ENCODE measurements around the gene CES3. TPM values are rescaled to one million over a fixed set of nuclear protein-coding genes. Genes with fewer than 3 reads are reported as not detected.
A peak's percentile ranks its signal among the peaks of the same experiment; 100 is the strongest.

CES3 gene, protein sequence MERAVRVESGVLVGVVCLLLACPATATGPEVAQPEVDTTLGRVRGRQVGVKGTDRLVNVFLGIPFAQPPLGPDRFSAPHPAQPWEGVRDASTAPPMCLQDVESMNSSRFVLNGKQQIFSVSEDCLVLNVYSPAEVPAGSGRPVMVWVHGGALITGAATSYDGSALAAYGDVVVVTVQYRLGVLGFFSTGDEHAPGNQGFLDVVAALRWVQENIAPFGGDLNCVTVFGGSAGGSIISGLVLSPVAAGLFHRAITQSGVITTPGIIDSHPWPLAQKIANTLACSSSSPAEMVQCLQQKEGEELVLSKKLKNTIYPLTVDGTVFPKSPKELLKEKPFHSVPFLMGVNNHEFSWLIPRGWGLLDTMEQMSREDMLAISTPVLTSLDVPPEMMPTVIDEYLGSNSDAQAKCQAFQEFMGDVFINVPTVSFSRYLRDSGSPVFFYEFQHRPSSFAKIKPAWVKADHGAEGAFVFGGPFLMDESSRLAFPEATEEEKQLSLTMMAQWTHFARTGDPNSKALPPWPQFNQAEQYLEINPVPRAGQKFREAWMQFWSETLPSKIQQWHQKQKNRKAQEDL
- polyA plus RNA-seq (2014; cell fraction: cytosol; rRNA removed), result 2.1 and 2.2 TPM in 2 replicates
- 9.9 and 12.0 TPM in 2 replicates for polyA plus RNA-seq (2014; cell fraction: nucleus; rRNA removed)

DNA sequence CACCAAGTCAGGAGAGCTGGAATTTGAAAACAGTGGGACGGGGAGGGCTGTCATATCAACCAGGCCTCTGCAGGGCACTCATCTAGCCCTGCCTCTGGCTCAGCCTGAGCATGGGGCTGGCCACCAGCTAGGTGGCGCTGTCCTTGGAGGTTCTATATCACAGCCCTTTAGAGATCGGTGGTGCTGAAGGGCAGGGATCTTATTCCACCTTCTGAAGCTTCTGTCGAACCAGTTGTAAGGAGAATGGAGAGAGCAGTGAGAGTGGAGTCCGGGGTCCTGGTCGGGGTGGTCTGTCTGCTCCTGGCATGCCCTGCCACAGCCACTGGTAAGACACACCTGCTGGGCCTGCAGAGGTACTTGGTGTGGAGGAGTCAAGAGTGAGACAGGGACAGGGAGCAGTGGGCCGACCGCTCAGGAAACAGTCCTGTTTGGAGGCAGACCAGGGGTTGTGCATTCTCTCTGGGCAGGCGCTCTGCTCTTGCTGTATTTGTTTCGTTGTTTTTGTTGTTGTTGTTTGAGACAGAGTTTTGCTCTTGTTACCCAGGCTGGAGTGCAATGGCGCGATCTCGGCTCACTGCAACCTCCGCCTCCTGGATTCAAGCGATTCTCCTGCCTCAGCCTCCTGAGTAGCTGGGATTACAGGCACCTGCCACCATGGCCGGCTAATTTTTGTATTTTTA lies at the start of gene CES3:
Gene CES3, plus strand, starts transcription at position 202 of the 680 bp plus-strand sequence. Its CDS starts 42 bp downstream, at position 244.
- DNase-seq (ENCODE audit: low spot score), result peak; percentile 86

DNA sequence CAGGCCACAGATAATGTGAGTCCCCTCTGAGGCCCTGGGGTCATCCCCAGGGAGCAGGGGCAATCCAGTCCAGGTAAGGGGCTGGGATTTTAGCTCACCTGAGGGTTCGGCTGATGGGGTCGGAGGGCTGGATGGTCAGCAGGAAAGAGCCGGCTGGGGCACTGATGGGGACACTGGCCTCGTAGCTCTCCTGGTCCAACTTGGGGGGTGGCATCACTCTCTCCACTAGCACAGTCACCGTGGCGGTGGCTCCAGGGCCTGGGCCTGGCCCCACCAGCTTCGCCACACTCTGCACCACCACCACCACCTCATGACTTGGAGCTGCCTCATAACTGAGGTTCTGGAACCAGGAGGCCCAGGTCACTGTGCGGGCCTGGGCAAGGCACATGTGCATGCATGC lies 49.3 kb upstream of the CES3 start:
- DNase-seq (ENCODE audit: low spot score), result no peak

DNA sequence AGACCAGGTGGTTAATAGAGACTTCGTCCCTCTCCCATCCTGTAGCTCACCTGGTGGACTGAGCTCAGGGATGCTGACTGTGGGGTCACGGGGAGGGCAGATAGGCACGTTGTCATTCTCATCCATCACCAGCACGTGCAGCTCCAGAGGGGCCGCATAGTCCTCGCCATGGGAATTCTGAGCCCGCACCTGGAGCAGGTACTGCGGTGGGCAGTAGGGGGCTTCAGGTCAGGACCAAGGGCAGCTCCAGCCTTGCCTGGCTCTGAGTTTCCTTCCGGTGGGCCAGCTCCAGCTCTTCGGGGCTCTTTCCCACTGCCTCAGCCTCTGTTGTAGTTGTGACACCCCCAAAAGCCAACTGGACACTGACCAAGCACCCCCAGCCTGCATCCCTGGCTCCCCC lies 48.0 kb upstream of the CES3 start:
- no peak for DNase-seq (ENCODE audit: low spot score)

DNA sequence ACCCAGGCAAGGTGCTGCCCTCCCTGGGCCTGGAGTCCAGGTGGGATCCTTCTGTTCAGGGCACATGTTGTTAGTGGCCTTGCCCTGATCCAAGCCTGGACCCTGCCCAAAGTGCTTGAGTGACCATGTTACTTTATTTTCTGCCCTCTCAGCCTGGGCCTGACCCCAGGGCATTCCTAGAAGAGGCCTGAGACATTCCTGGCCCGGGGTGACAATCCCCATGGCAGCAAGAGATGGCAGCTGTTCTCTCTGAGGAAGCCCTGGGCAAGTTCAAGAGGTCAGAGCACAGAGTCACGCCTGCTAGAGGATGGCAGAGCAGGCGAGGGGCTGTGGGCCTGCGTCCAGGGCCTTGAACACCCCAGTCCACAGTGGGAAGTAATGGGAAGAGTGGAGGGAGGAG lies 47.4 kb upstream of the CES3 start:
- DNase-seq (ENCODE audit: low spot score), result no peak

DNA sequence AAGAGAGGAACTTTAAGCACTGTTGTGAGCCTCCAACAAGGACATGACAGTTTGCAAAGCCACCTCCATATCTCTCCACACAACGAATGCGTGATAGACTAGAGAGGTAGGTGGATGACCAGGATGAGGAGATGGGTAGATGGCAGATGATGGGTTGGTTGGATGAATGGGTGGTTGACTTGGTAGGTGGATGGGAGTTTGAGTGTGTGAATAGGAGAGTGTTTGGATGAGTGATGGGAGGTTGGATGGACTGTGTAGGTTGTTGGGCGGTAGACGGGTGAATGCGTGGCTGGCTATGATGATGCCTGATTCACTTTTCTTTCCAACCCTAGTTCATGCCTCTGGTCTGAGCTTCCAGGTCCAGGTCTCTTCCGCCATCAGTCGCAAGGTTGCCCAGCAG lies 46.5 kb upstream of the CES3 start:
- no peak for DNase-seq (ENCODE audit: low spot score)

DNA sequence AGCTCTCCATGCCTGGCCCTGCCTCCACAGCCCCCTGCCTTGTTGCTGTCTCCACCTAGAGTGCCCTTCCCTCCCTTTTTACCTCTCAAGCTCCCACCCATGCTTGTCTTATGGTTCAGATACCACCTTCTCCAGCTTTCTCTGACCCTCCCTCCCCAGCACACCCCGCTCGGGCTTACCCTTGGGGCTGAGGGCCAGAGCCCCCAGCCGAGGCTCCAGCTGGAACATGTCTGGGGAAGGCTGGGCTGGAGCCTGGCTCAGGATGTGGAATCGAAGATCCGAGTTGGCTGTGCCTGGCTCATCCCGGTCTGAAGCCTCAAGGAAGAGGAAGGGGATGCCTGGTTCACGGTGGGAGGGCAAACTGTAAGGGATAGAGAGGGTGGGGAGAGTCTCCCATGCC lies 46.0 kb upstream of the CES3 start:
- no peak for DNase-seq (ENCODE audit: low spot score)

DNA sequence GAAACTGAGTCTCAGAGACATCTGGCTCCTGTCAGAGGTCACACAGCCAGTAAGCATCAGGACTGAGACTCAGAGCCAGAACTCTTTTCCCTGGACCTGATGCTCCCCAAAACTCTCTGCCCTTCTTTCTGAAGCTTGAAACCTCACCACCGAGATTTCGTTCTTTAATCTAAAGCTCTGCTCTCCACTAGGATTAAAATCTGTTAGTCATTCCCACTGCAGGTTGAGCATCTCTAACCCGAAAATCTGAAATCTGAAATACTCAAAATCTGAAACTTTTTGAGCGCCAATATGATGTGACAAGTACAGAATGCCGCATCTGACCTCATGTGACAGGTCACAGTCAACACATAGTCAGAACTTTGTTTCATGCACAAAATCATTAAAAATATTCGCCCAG lies 44.5 kb upstream of the CES3 start:
- no peak for DNase-seq (ENCODE audit: low spot score)

DNA sequence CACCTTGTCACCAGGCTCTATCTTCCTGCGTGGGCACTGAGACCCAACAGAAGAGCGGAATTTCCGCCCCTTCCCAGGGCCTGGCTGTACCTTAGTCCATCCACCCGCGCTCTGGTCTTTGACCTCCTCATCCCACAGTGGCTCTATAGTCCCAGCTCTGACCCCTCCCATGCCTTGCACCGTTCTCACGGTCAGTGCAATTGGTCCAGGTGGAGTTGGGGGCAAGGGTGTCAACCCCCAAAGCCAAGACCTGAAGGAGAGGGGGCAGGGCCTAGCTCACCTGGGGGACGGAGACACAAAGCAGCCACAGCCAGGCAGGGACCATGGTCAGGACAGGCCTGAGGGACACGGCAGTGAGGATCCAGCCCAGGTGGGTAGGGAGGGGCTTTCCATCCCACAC lies 43.3 kb upstream of the CES3 start:
- DNase-seq (ENCODE audit: low spot score), result no peak

DNA sequence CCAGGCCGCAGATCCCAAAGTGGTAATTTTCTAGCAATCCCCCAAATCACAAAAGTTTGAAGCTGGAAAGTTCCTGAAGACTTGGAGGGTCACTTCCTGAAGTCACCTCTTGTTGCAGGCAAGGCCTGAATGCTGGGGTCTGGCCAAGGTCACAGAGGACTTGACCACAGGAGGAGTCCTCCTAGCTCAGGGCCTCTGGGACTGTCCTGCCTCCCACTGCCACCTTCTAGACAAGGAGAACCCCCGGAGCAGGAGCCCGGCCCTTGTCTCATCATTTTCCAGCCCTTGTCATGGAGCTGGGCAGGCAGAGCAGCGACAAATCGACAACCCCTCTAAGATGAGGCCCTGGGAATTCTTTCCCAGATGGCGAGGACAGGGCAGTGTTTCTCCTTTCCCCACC lies 42.7 kb upstream of the CES3 start:
- DNase-seq (ENCODE audit: low spot score), result no peak

DNA sequence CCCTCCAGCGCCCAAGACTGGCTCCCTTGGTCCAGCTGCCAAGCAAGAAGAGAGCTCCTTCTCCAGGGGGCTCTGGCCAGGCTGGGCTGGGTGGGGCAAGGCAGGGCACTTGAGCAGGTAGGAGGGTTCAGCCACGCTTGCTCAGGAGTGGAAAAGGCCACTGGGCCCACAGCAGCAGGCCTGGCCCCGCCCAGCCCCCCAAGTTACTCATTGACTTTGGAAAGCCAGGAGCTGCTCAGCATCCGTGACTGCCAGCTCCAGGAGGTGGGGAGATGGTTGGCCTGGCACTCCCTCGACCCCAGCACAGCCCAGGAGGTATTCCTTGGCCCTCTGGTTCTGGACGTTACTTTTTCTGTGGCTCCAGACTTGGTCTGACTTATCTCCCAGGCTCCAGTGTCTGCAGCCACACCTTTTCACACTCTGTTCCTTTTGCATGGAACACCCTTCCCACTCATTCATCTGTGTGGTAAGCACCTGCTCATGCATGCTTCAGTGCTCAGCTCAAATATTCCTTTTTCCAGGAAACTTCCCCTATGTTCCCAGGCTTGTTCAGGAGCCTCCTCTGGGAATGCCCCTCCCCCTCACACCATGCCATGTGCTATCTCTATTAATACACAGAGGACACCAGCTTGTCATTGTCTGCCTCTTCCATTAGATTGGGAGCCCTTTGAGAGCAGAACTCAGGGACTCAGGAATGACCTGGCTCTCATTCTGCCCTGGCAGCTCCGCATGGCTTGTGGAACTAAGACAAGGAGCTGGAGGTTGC lies 42.1 kb upstream of the CES3 start, which contains the start of gene CDH16:
Gene CDH16, minus strand, starts transcription at position 83 of the 766 bp plus-strand sequence. CDS start 820 bp downstream, outside the sequence.
- DNase-seq (ENCODE audit: low spot score), result no peak

DNA sequence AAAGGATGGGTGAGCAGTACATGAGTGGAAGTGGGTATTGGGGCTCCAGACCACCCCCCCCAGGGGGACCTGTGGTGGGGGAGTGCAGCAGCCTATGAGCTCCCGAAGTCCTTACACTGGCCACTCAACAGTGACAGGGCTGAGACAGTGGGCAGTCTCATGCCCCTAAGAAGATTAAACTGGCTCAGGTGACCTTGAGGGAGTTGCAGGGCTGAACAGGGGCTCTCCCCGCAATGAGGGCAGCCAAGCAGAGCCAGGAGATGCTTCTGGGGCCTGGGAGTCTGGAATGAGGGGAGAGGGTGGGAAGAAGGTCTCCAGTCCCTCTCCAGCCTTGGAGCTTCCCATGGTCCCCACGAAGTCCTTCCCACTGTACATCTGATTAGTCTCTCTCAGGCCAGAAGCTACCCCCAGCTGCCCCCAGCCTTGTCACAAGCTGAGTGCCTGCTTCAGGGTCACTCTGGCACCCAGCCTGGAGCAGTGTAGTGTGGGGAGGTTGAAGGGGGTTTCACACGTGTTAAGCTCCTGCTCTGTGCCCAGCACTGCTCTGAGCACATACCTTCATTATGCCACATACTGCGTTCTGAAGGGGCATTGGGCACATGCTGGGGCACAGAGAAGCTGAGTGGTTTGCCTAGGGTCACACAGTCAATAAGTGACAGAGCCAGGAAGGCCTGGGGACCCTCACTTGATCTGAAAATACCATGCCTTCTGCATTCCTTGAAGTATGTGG lies 41.3 kb upstream of the CES3 start:
- DNase-seq (ENCODE audit: low spot score), result no peak

DNA sequence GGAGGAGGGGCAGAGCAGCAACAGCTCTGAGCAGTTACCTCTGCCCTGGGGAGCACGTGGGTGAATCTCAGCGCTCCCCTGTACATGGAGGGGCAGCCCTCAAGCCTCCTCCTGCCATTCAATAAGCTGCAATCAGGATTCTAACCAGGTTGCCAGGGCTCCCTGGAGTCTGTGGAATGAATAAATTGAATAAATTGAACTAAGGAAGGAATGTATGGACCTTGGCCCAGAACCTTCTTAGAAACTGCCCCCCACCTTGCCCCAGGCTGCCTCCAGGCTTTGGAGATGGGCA lies 40.8 kb upstream of the CES3 start:
- DNase-seq (ENCODE audit: low spot score), result no peak

DNA sequence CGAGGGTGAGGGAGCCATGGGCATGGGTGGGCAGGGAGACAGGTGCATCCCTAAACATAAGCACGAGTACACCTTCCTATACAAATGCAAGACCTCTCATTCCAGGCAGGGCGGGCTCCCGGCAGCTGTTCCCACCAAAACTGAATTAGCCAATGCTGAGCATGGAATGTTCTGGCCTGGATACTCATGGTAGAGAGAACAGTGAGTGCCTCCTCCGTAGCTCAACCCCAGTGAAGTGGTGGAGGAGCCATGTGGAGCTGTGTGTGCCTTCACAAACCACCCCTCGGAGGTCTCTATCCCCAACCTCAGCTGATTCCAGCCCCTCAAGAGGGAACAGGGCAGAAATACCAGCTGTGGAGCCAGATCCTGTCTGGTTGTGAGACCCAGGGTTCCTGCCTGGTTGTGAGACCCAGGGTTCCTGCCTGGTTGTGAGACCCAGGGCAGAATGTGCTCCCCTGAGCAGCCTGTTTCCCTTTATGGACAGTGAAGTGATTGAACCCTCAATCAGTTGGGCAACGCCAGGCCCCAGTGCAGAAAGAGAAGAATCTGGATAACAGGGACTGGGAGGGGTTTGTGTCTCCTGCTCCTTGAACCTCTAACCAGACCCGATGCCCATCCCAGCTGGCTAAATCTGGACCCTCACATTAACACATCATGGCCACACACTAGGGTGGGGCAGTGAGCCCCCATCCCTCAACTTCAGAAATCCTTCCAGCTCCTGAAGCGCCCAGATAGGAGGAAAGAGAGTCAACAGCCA lies 40.0 kb upstream of the CES3 start:
- DNase-seq (ENCODE audit: low spot score), result no peak

DNA sequence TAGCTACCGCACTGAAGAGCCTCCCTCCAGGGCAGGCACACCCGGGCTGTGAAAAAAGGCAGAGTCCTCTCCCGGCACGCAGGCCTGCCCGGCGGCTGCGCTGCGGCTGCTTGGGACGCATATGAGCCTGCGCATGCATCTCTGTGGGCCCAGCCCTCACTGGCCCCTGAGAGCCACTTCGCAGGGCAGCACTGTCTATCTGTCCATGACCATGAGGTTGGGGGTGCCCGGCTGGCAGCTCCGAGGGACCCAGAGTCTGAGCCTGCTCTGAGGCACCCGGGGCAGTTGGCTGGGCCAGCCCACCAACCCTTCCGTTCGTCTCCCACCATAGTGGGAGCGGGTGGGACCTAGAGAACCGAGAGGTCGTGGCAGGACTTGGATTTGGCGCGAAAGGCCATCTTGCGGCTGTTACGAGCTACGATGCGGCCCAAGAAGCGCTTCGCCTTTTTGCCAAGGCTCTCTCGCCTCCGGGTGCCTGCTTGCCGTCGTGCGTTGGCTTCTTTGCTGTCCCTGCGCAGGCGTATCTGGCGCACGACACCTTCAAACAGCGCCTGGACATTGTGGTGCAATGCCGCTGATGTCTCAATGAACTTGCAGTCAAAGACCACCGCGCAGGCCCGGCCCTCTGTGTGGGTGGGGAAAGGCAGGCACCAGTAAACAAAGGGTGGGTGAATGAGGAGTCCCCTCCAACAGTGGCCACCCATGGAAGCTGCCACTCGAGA lies 39.2 kb upstream of the CES3 start:
- DNase-seq (ENCODE audit: low spot score), result no peak

DNA sequence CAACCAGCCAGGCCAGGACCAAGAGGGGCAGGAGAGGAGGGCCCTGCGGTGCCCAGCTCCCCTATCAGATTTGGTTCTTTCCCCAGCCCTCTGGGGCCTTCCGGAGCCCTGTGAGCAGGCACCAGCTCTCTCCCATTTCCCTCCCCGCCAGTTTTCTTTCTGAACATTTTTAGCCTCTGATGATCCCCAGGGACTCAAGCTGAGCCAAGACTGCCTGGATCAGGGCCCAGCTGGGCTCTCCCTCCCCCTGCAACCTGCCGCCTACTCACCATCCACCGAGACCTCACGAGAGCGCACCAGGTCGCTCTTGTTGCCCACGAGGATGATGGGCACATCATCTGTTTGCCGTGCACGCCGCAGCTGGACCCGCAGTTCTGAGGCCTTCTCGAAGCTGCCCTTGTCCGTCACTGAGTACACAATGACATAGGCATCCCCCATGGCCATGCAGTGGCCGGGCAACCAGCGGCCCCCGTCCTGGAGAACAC lies 37.8 kb upstream of the CES3 start:
- no peak for DNase-seq (ENCODE audit: low spot score)

DNA sequence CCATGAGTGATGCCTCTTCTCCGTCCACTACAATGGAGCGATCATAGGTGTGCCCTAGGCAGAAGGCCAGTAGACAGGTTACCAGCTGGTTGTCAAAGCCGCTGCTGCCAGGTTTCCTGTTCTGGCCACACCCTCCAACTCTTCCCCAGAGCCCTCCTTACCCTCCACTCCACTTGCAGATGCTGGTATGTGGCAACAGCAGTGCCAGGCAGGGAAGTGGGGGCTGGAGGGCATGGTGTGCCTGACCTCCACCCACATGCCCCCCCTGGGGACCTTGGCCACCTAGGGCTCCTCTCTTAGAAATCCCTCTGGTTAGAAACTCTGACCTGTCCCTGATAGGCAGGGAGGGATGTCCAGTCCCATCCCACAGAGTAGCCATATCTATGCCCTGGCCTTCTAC lies 37.2 kb upstream of the CES3 start:
- no peak for DNase-seq (ENCODE audit: low spot score)

DNA sequence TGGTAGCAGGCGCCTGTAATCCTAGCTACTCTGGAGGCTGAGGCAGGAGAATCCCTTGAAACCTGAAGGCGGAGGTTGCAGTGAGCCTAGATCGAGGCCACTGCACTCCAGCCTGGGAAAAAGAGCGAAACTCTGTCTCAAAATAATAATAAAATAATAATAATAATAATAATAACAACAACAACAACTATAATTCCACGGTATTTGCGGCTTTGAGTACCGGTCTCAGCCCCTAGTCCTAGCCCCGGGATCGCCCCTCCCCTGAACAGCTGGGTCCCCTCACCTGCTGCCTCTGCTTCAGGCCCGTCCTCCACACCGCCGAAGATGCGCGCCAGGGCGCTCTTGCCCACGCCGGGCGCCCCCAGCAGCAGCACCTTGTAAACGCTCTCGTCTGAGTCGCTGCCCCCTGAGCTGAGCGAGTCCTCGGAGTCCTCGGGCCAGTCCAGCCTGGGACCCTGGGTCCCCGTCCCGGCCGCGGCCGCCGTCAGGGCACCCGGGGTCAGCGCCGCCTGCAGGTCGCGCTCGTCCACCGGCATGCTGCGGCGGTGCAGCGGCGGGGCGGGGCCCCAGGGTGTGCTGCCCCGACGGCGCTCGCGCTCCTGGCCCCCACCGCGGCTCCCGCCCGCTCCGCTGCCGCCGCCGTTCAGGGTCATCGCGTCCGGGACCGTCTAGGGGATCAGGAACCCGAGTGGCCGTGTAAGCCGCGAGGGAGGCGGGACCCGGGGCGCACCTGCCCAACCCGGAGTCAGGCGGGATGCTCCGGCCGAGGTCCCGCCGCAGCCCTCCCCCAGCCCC lies 36.3 kb upstream of the CES3 start:
- DNase-seq (ENCODE audit: low spot score), result no peak

DNA sequence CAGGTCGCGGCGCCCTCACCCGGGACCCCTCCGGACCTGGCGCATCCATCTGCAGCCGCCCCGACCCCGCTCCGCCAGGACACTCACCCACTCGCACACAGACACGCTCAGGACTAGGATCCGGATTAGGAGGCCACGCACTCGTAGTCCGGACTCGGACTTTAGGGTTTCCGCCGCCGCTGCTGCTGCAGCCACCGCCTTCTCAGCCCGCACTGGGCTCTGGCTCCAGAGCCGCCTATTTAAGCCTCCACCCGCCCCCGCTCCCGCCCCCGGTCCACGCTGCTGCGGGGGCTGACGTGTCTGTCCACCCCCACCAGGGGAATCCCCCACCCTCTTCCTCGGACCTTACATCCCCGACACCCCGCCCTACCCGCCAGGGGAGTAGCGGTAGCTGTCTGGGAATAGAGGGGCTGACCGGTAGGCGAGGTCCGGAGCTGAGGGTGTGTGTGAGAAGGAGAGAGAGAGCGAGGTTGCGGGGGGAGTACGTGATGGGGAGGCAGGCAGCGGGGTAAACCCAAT lies 35.7 kb upstream of the CES3 start, which contains the start of gene RRAD:
Gene RRAD, minus strand, starts transcription at position 214 of the 519 bp plus-strand sequence. CDS start 356 bp downstream, outside the sequence.
- DNase-seq (ENCODE audit: low spot score), result no peak
